Dorsolateral prefrontal cortex (tissue), 118 donors: Measurements from ENCODE around the gene AFTPH. TPM values are rescaled to one million over a fixed set of nuclear protein-coding genes. Genes with fewer than 3 reads are reported as not detected.

Experiments used
- microRNA-seq, 43 experiments: library from miRNA; unstranded; fragments of <30 nt; microRNA quantifications; one replicate each; pipeline ENCODE4 v1.2.0, GENCODE V29; 2022
- total RNA-seq, 120 experiments: library from RNA; stranded (reverse); gene quantifications; one replicate each; pipeline versions ENCODE4 v1.2.3 to v1.2.4, GENCODE V29; 2022

AFTPH gene
- total RNA-seq, 120 experiments from 2014 or later = 26.7 to 61.2 (median 44.9) TPM

Small RNAs within 50 kb of the gene (microRNA-seq; reads per million reads assigned to microRNA genes)
- gene MIR4434 = 0 reads per million in 43 experiments

Other genes starting within 250 kb of the AFTPH start
- gene LGALSL, start 70.2 kb upstream of the AFTPH start, total RNA-seq = 10 to 100 TPM; 10.5 to 37.8 (median 21.0) TPM
- gene SERTAD2, start 129.6 kb downstream of the AFTPH start, total RNA-seq = 10 to 100 TPM in 116 of 120 experiments, 1 to 10 TPM in 4; 7.8 to 24.8 (median 13.4) TPM